Activated CD4-positive, alpha-beta T cell treated with anti-CD3 and anti-CD28 coated beads, Interleukin-2, amount 10 ng/mL, durations not matched to agents 24 days and 14 days (primary cell): ENCODE measurements around the gene PIK3C2G. TPM values are rescaled to one million over a fixed set of nuclear protein-coding genes. Genes with fewer than 3 reads are reported as not detected.

Source experiments
- DNase-seq: peaks from one replicate; pipeline ENCODE4 v3.0.0; 2022
- H3K27ac Mint-ChIP-seq: one replicate; pipeline ENCODE4 v1.8.0; 2022; ENCODE audit warnings: mild to moderate bottlenecking, mixed read lengths
- H3K27me3 Mint-ChIP-seq: one replicate; pipeline ENCODE4 v1.8.0; 2022; ENCODE audit warnings: mixed read lengths
- H3K36me3 Mint-ChIP-seq: one replicate; pipeline ENCODE4 v1.8.0; 2022; ENCODE audit warnings: low read depth, mild to moderate bottlenecking, mixed read lengths
- H3K4me1 Mint-ChIP-seq: one replicate; pipeline ENCODE4 v1.8.0; 2021; ENCODE audit warnings: mixed read lengths
- H3K4me3 Mint-ChIP-seq: one replicate; pipeline ENCODE4 v1.8.0; 2022; ENCODE audit warnings: mild to moderate bottlenecking, moderate library complexity, mixed read lengths
- H3K9me3 Mint-ChIP-seq: one replicate; pipeline ENCODE4 v1.8.0; 2021; ENCODE audit warnings: mixed read lengths
- intact Hi-C: fragments of 100-400 bp; cut with micrococcal nuclease; formaldehyde crosslinking; loops from one replicate; pipeline ENCODE4 v1.15.1; 2023
- total RNA-seq: library from RNA; stranded (reverse); gene quantifications from 2 replicates; pipeline ENCODE4 v1.2.3, GENCODE V29; 2022

Gene PIK3C2G
- total RNA-seq, 1 donor from 2014 or later, result not detected

DNA sequence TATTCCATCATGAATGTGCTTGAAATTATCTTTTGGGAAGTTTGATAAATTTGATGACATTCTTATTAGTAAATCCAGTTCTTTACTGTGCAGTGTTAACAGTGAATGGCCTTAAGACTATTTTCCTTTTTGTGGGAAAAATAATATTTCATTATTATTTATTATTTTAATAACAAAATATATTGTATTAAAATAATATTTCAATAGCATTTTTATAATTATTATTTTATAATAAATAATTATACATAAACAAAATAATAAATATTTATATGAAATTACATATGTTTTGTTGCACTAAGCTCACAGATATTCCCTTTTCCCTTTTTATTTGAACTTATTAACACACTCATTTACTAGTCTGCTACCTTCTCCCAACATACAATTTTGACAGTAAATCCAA, 33.6 kb downstream of the PIK3C2G start:
- Mint-ChIP-seq H3K4me1 (no peaks in the 10 kb centered on the region), H3K27me3 (no peaks in the 10 kb centered on the region), H3K27ac (no peak overlapping the region), H3K4me3 (no peak overlapping the region), H3K36me3 (no peaks in the 10 kb centered on the region), H3K9me3 (no peaks in the 10 kb centered on the region)
- DNase-seq, result no peak
- intact Hi-C loops, result no loop called here

DNA sequence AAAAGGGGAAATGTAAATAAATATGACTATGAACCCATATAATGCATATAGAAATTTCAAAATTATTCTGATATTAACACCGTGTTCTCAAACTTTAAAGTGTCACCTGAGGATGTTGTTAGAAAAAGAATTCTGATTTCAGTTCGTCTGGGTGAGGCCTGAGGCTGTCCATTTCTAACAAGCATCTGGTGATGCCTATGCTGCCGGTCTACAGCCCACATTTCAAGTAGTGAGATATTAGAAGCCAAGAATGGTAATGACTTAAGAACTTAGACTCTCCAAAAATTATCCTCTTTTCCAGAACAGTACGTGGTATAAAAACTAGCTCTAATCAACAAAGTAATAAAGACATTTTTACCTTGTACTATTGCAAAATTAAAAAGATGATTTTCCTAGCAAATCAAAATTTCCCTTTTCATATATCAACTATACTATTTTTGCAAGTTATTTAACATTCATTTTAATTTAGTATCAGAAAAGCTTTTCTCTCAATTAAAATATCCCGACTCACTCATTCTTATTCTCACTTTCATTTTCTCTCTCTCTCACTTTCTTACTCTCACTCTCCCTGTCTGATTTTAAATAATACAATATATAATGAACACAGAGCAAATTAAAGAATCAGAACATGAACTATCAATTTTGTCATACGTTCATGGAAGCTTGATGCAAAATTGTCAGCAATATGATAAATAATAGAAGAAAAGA, 35.0 kb downstream of the PIK3C2G start:
- Mint-ChIP-seq H3K36me3 (no peaks in the 10 kb centered on the region), H3K4me1 (no peaks in the 10 kb centered on the region), H3K27me3 (no peaks in the 10 kb centered on the region), H3K4me3 (no peak overlapping the region), H3K9me3 (peaks cover 5% of the 10 kb centered on the region), H3K27ac (no peak overlapping the region)
- intact Hi-C loops, result no loop called here
- no peak for DNase-seq

DNA sequence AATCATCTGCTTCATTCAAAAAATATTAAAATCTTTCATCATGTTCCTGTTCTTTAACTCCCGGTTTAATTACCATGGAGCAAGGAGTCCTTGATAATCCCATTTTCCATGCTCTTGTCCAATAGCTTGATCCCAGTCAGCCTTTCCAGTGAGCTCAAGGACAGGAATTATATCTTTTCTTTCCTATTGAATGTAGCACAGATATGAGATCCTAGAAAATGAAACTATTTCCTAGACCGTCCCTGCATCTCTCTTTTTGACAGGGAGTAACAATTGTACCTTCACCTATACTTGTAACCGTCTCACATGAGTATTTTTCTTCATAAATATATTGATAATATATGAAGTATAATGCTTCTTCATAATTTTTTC, 35.6 kb downstream of the PIK3C2G start:
- Mint-ChIP-seq H3K4me3 (no peak overlapping the region), H3K9me3 (peaks cover 5% of the 10 kb centered on the region), H3K36me3 (no peaks in the 10 kb centered on the region), H3K4me1 (no peaks in the 10 kb centered on the region), H3K27ac (no peak overlapping the region), H3K27me3 (no peaks in the 10 kb centered on the region)
- DNase-seq, result no peak
- intact Hi-C loops, result no loop called here

DNA sequence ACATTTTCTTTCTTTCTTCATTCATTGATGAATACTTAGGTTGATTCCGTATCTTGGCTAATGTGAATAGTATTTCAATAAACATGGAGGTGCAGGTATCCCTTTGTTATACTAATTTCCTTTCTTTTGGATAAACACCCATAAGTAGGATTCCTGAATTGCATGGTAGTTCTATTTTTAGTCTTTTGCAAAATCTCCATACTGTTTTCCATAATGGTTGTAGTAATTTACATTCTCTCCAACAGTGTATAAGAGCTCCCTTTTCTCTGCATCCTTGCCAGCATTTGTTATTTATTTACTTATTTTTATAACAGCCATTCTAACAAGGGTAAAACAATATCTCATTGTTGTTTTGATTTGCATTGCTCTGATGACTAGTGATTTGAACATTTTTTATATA, 36.6 kb downstream of the PIK3C2G start:
- no peak overlapping the region for H3K4me3 Mint-ChIP-seq
- no peak for DNase-seq
- H3K4me1 Mint-ChIP-seq, result no peaks in the 10 kb centered on the region
- H3K36me3 Mint-ChIP-seq, result no peaks in the 10 kb centered on the region
- intact Hi-C loops, result no loop called here
- no peak overlapping the region for H3K27ac Mint-ChIP-seq
- peaks cover 5% of the 10 kb centered on the region for H3K9me3 Mint-ChIP-seq
- no peaks in the 10 kb centered on the region for H3K27me3 Mint-ChIP-seq

DNA sequence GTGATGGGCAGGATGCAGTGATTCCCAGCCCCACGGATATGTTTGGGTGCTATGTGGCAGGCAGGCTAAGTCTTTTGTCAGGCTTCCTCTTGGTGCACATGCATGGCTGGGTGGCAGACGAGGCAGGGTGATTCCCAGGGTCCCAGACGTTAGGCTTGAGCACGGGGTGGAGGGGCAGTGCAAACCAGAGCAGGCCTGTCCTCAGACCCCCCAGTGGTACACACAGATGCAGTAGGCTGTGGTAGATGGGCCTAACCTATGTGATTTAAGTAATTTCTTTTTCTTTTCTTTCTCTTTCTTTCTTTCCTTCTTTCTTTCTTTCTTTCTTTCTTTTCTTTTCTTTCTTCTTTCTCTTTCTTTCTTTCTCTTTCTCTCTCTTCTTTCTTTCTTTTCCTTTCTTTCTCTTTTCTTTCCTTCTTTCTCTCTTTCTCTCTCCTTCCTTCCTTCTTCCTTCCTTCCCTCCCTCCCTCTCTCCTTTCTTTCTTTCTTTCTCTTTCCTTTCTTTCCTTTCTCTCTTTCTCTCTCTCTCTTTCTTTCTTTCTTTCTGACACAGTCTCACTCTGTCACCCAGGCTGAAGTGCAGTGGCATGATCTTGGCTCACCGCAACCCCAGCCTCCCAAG, 41.6 kb downstream of the PIK3C2G start:
- no peaks in the 10 kb centered on the region for H3K4me1 Mint-ChIP-seq

DNA sequence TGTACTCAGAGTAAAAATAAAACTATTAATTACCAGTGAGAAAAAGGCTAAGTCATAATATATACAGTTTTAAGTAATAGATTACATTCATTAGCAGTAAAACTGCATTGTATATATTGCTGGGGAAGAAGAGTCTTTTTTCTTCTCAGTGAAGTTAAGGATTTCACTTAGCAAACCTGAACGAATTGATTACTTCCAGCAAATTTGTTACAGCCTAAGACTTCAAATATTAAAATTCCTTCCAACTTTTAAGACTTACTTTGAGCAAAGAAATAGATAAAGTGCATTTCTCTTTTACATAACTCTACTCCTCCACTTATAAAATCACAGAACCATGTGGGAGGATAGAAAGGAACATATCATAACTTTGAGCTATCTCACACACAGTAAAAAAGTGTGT, 43.3 kb downstream of the PIK3C2G start:
- Mint-ChIP-seq H3K4me1 (no peaks in the 10 kb centered on the region), H3K9me3 (peaks cover 8% of the 10 kb centered on the region), H3K27ac (no peak overlapping the region), H3K27me3 (no peaks in the 10 kb centered on the region), H3K4me3 (no peak overlapping the region), H3K36me3 (no peaks in the 10 kb centered on the region)
- no peak for DNase-seq
- intact Hi-C loops, result no loop called here

More for the DNA sequence above, 41.6 kb downstream of the PIK3C2G start:
- Mint-ChIP-seq H3K27ac (no peak overlapping the region), H3K9me3 (peaks cover 8% of the 10 kb centered on the region), H3K27me3 (no peaks in the 10 kb centered on the region), H3K36me3 (no peaks in the 10 kb centered on the region), H3K4me3 (no peak overlapping the region)
- intact Hi-C loops, result no loop called here
- no peak for DNase-seq

DNA sequence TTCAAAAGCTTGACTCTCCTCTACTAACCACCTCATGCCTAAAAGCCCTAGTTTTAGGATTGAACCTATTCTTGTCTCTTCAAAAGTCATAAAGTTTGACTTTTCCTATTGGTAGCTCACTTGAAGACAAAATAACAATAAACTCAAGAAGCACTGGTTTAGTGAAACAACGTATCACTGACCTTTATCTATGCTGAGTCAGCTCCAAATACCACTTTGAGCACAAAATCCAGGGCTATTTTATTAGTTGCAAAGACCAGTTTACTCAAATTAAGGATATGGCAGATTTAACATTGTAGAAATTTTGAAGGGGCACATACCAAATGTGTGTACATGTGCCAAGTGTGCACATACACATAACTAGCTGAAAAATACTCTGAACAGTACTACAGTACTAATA, 45.0 kb downstream of the PIK3C2G start:
- intact Hi-C loops, result no loop called here
- H3K4me1 Mint-ChIP-seq, result no peaks in the 10 kb centered on the region
- no peak for DNase-seq

DNA sequence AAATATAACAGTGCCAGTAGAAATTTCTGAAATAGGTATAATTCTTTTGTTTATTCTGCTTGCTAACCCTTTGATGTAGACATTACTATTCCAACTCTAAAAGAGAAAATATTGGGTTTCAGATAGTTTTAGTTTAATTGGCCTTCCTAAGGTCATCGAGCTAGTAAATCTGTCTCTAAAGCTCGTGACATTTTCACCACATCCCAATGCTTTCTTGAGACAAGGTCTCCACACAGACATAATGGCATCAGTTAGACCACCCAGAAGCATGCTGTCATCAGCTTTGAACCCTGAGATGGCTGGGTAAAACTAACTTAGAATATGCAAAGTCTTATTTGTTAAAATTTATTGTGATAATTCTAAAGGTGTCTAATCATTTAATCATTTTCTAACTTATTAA, 52.0 kb downstream of the PIK3C2G start:
- Mint-ChIP-seq H3K27me3 (no peaks in the 10 kb centered on the region), H3K4me3 (no peak overlapping the region), H3K27ac (no peak overlapping the region), H3K36me3 (no peaks in the 10 kb centered on the region), H3K4me1 (no peaks in the 10 kb centered on the region), H3K9me3 (no peaks in the 10 kb centered on the region)
- DNase-seq, result no peak
- intact Hi-C loops, result no loop called here

More for the DNA sequence above, 45.0 kb downstream of the PIK3C2G start:
- Mint-ChIP-seq H3K27me3 (no peaks in the 10 kb centered on the region), H3K4me3 (no peak overlapping the region), H3K9me3 (peaks cover 3% of the 10 kb centered on the region), H3K36me3 (no peaks in the 10 kb centered on the region), H3K27ac (no peak overlapping the region)

DNA sequence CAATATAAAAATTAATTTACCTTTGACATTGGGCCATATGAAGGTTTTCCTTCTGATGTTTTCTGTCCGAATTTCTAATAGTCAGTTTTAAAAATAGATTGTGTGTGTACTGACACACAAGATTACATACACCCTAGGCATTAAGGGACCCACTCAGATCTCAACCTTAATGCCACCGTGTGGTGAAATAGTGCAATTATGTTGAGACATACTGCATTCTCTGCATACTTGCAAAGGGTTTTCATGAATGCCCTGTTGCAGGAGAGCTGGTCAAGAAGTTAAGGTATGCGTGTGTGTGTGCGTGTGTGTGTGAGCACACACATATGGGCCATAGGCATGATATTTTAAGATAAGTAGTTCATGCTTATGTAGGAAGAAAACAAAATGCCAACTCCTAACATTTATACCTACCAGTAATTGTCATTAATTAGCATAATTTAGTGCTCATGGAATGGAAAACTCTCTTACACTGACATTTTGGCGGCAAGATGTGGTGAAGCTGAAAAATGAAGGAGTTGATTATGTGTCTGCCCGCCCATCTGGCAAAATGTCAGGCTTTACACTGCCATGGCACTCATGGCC, 58.8 kb downstream of the PIK3C2G start:
- H3K27ac Mint-ChIP-seq, result no peak overlapping the region
- H3K4me1 Mint-ChIP-seq, result no peaks in the 10 kb centered on the region
- no peaks in the 10 kb centered on the region for H3K9me3 Mint-ChIP-seq
- intact Hi-C loops, result no loop called here
- H3K27me3 Mint-ChIP-seq, result no peaks in the 10 kb centered on the region
- DNase-seq, result no peak
- no peak overlapping the region for H3K4me3 Mint-ChIP-seq
- H3K36me3 Mint-ChIP-seq, result no peaks in the 10 kb centered on the region

DNA sequence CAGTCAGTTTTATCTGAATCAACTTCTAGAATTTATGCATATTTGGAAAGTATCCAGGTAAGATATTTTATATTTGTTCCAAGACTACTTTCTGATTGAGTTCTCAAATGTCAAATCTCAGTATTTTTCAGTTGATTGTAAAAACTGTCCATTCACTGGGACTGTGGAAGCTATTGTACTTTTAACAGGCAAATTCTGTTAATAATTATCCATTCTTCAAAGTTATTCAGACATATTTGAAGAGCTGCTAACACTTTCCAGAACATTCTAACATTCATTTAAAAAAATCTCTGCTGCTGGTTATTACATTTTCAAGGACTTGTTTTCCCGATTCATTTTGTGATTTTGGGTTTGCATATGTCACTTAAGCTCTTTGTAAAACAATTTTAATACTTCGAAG, 59.7 kb downstream of the PIK3C2G start:
- Mint-ChIP-seq H3K4me1 (no peaks in the 10 kb centered on the region), H3K9me3 (no peaks in the 10 kb centered on the region), H3K27ac (no peak overlapping the region), H3K36me3 (no peaks in the 10 kb centered on the region), H3K4me3 (no peak overlapping the region), H3K27me3 (no peaks in the 10 kb centered on the region)
- intact Hi-C loops, result no loop called here
- no peak for DNase-seq

DNA sequence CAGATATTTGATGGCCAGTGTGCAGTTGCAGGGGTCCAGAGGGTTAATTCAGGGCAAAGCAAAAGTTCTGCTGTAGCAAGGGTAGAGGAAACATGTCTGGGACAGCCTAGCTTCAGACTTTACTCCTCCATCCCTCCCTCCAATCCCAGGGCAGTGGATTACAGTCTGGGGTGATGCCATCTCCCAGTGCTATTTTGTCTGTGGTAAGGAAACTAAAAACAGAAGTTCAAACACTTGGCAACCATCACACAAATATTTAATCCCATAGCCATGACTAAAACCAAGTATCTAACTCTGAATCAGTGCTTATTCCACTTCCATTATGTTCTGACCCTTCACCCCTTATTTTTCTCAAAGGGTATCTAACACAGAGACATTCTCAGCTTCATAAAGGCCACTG, 61.8 kb downstream of the PIK3C2G start:
- H3K9me3 Mint-ChIP-seq, result peaks cover 2% of the 10 kb centered on the region
- H3K27me3 Mint-ChIP-seq, result no peaks in the 10 kb centered on the region
- H3K4me1 Mint-ChIP-seq, result no peaks in the 10 kb centered on the region
- no peak overlapping the region for H3K4me3 Mint-ChIP-seq
- no peaks in the 10 kb centered on the region for H3K36me3 Mint-ChIP-seq
- intact Hi-C loops, result no loop called here
- no peak for DNase-seq
- no peak overlapping the region for H3K27ac Mint-ChIP-seq

DNA sequence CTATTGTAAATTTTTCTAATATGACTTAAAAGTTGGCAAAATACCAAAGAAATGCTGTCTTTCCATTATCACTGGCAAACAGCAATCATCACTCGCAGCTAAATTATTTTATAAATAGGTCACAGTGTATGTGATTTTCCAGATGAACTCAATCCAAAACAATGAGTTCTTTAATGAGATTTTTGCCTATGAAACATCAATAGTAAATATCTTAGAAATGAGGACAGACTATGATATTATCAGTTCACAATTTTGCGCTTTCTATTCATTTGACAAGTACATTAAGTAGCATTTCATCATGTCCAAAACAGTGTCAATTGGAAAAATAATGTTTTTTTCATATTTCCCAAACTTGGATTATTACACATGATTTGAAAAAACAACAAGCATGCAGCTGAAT, 65.7 kb downstream of the PIK3C2G start:
- Mint-ChIP-seq H3K36me3 (no peaks in the 10 kb centered on the region), H3K27me3 (no peaks in the 10 kb centered on the region), H3K9me3 (peaks cover 3% of the 10 kb centered on the region), H3K4me1 (no peaks in the 10 kb centered on the region), H3K27ac (no peak overlapping the region), H3K4me3 (no peak overlapping the region)
- no peak for DNase-seq
- intact Hi-C loops, result no loop called here

DNA sequence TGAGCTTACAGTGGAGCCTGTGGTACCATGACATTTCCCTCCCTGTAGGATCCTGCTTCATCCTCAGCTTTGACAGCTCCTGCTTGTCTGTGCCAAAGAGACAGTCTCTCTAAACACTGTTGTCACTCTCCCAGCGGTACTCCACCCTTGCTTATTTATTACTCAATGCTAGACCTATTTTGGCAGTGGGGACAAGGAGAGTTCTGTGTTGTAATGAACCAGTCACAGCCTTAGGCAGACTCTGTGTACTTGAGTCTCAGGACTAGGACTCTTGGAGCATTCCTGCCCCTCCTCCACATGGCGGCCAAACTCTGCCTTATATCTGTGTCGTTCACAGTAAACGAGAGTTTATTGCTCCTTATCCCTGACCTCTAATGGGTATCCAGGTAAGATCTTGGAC, 70.9 kb downstream of the PIK3C2G start:
- intact Hi-C loops, result no loop called here
- Mint-ChIP-seq H3K4me1 (no peaks in the 10 kb centered on the region), H3K27me3 (no peaks in the 10 kb centered on the region), H3K4me3 (no peak overlapping the region), H3K9me3 (peaks cover 7% of the 10 kb centered on the region), H3K27ac (no peak overlapping the region), H3K36me3 (no peaks in the 10 kb centered on the region)
- DNase-seq, result no peak

DNA sequence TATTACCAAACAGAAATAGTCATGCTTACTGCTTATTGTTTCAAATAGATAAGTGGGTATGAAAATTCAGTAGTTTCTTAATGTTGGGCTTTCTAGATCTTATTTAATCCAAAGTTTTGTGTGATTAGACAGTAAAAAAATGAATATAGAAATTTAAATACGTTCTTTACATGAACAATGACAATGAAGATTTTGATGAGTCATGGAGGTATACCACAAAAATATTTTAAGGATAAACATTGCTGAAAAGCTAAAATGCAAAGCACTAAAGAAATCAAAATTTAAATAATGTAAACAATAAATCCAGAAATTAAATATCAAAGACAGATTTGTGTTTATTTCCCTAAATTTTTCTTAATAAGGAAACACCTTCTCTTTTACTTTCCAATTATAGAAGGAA, 78.3 kb downstream of the PIK3C2G start:
- no peak for DNase-seq
- no peak overlapping the region for H3K4me3 Mint-ChIP-seq
- intact Hi-C loops, result no loop called here
- H3K27ac Mint-ChIP-seq, result no peak overlapping the region
- no peaks in the 10 kb centered on the region for H3K9me3 Mint-ChIP-seq
- no peaks in the 10 kb centered on the region for H3K27me3 Mint-ChIP-seq
- no peaks in the 10 kb centered on the region for H3K36me3 Mint-ChIP-seq
- no peaks in the 10 kb centered on the region for H3K4me1 Mint-ChIP-seq

DNA sequence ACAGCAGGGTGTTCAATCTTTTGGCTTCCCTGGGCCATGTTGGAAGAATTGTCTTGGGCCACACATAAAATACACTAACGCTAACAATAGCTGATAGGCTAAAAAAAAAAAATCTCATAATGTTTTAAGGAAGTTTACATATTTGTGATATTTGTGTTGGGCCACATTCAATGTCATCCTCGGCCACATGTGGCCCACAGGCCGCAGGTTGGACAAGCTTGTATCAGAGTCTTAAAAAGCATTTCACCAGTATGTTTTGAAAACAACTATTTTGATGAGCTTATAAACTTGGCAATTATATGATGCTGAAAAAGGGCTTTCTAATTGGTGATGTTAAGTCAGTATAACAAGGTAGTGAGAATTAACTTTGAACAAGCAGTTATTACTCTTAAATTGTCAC, 78.9 kb downstream of the PIK3C2G start:
- Mint-ChIP-seq H3K4me3 (no peak overlapping the region), H3K9me3 (no peaks in the 10 kb centered on the region), H3K27ac (no peak overlapping the region), H3K4me1 (no peaks in the 10 kb centered on the region), H3K36me3 (no peaks in the 10 kb centered on the region), H3K27me3 (no peaks in the 10 kb centered on the region)
- no peak for DNase-seq
- intact Hi-C loops, result no loop called here
